Astrocyte of the hippocampus (primary cell): Measurements from ENCODE around the gene TMA7.

Experiments
- DNase-seq: peaks from one replicate; pipeline ENCODE4 v3.0.0; 2011; ENCODE audit warnings: low read depth, low spot score

Gene TMA7

GRCh38 chr3:48422681-48423080 is 17.4 kb upstream of the TMA7 start:
- no peak for DNase-seq

GRCh38 chr3:48423241-48423882 is 16.7 kb upstream of the TMA7 start:
- DNase-seq = no peak

DNA sequence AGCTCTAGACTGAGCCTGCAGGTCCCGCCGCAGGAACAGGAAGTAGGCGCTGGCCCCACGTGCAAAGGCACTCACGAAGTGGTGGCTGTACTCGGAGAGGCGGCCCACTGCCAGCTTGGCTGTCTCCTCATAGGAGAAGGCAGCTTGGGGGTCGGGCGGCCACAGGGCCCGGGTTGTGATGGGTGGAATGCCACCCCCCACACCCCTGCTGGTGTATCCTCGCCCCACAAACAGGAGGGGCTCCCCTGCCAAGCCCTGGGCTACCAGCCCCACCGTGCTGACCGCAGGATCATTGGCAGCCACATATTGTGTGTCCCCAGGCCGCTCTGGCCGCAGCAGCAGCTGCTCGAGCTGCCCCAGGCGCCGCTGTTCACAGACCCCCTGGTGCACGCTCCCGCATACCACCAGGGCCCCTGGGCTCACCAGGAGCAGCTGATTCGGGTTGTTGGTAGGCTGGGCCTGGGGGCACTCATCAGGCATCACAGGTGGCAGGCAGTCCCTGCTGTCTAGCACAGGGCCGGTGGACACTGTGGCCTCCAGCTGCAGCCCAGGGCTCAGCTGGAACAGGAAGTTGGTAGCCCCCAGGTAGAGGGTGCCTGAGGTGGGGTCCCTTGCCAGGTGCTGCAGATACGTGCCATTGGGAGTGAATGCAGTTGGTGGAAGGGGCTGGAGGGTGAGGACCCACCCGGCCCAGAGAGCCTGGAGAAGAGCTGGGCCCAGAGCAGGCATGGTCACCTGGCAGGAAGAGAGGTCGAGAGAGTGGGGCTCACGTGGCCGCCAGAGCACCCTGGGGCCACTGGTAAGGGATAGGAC is 16.0 kb upstream of the TMA7 start:
- DNase-seq = no peak

DNA sequence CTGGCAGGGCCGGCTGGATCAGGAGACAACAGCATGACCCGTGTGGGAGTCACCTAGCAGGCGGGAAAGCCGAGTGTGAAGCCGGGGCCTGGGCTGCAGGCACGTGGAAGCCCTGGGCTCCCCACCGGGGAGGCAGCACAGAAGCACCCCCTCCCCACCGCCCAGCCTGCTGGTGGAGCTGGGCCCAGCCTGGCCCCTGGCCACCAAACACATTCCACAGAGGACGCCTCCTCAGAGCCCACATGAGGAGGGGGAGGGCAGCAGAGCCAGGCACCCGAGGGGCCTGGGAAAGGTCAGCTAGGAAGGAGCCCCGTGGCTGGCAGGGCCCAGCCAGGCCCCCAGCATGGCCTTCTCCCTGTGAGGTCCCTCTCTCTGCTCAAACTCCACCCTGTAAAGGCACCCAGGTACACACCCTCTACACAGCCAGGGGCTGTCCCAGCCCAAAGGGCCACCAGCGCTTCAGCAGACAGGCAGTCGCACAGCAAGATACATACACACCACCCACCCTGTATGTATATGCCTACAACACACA is 14.7 kb upstream of the TMA7 start:
- DNase-seq = peak; percentile 90

- DNase-seq = peak; percentile 45
These were observed 13.6 kb upstream of the TMA7 start for GRCh38 chr3:48426401-48426909.

GRCh38 chr3:48426944-48427629 is 13.0 kb upstream of the TMA7 start:
- DNase-seq = no peak

DNA sequence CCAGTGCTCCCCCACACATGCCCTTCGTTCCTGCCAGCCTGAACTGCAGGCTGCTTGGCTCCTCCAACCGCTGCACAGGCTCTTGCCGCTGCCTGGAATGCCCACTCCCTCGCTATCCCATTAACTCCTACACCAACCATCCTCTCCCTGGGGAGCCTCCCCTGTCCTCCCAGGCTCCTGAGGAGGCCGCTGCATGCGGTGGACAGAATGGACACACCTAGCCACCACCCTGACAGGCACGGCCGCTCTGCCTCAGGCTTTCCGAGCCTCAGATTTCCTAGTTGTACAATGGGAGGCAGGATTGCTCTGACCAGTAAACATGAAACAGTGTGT is 12.5 kb upstream of the TMA7 start:
- DNase-seq = peak; percentile 45

DNA sequence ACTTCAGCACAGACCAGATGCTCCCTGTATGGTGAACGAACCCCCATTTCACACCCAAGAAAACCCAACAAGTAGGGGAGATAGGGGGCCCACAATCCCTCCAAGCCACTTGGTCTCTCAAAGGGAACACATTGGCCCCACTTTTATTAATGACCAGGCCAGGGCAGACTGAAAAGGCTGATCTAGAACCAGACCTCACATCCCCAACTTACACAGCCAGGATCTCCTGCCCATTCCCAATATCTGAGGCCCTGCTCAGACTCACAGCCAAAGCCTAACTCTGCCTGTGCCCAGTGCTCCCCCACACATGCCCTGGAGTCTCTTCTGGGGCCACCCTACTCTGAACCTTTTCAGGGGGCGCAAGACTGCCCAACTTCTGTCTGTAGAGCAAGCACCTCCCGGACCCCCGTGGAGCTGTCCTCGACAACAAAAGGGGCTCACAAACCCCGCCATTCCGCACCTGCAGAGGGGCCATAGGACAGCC is 11.9 kb upstream of the TMA7 start:
- no peak for DNase-seq

- peak; percentile 75 for DNase-seq
These were observed 11.3 kb upstream of the TMA7 start for GRCh38 chr3:48428572-48429316.

- peak; percentile 79 for DNase-seq
These were observed 10.6 kb upstream of the TMA7 start for GRCh38 chr3:48429317-48429959.

- peak; percentile 81 for DNase-seq
These were observed 9.9 kb upstream of the TMA7 start, which contains the start of gene PLXNB1 for GRCh38 chr3:48429960-48430707. Gene PLXNB1 (minus strand): TSS chr3:48430086. CDS start chr3:48424611, 5,475 bp downstream.

GRCh38 chr3:48430708-48431101 is 9.4 kb upstream of the TMA7 start:
- DNase-seq = no peak

GRCh38 chr3:48431224-48432029 is 8.6 kb upstream of the TMA7 start:
- DNase-seq = no peak

DNA sequence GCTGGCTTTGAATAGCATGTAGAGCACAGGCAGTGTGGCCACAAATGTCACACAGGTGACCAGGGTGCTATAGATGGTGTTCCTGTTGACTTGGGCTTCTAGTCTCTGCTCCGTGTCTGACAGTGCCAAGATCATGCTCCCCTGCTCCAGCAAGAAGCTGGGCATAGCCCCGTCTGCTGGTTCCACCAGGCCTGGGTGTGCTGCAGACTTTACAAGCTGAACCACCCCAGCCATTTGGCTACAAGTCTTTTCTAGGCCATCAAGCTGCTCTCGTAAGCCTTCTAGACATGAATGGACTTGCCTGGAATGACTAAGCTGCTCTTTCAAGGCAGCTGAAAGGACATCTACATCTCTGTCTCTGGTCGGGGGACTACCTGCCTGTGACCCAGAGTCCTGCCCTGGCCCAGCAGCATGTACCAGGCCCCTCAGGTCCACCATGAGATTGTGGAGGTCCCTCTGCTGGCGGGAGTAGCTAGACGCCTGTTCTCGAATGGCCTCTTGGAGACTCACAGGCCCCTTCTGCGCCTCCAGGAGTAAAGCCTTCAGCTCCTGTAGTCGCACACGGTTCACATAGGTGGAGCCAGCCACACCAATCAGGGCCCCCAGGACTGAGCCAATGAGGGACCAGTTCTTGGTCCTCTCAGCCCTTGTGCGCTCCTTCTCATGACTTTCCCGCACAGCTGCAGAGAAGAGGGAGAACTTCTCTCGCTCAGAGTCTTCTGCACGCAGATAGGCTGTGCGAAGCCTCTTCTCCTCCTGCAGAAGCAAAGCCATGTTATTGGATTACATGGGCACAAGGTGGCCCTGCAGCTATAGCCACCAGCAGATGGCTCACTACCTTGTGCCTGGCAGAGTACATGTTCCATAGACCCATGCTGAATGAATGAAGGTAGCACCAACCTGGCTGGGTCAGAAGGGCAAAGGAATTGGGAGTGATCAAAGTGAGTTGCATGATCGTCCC is 7.4 kb upstream of the TMA7 start:
- no peak for DNase-seq

GRCh38 chr3:48433472-48434118 is 6.5 kb upstream of the TMA7 start:
- peak; percentile 79 for DNase-seq

- no peak for DNase-seq
These were observed 5.3 kb upstream of the TMA7 start for GRCh38 chr3:48434591-48435222.

DNA sequence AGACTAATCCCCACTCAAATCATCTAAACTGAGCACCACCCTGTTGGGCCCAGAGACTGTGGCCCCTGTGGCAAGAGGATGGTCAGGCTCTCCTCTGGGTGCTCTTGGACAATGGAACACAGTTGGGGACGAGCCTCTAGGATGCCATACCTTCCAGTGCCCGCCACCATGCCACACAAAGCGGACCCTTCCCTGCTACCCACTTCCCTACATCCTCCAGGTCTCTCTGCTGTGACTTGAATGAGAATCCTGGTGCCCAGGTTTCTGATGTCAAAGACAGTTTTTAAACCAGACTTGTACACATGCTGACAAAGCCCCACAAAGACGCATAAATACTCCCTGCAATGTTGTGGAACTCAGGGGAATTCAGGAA is 4.8 kb upstream of the TMA7 start:
- no peak for DNase-seq
